GM12892 (cell line): Measurements from ENCODE around the gene OTULIN.

Source experiments
- POLR2A ChIP-seq: IDR thresholded peaks from 2 replicates; pipeline ENCODE4 v1.6.1; 2011; ENCODE audit warnings: low read depth, low read length, control low read depth
- POLR2AphosphoS5 ChIP-seq: IDR thresholded peaks from 2 replicates; pipeline ENCODE4 v1.6.1; 2011; ENCODE audit warnings: low read depth, low read length, control low read depth

GRCh38 chr5:14713476-14714390, 49.2 kb downstream of the OTULIN start:
- no peak; the same call in 1 of the 2 replicates for TF ChIP-seq POLR2AphosphoS5
- no peak for TF ChIP-seq POLR2A
